Large intestine (tissue), 3 donors: ENCODE results near the gene CGREF1. TPM values are rescaled to one million over a fixed set of nuclear protein-coding genes. Genes with fewer than 3 reads are reported as not detected.

Experiments used
- DNase-seq, 2 donors: peaks; one replicate each; pipeline versions ENCODE4 v3.0.0 to v3.0.0-alpha.2; 2013
- H3K27ac ChIP-seq: one replicate; pipeline ENCODE4 v1.5.1; 2013; ENCODE audit warnings: low read length
- H3K27me3 ChIP-seq: 2 replicates; pipeline ENCODE4 v1.6.1; 2013; ENCODE audit warnings: low read length; ENCODE audit not compliant: control insufficient read depth, insufficient read depth
- H3K36me3 ChIP-seq: 2 replicates; pipeline ENCODE4 v1.6.1; 2013; ENCODE audit warnings: low read length; ENCODE audit not compliant: control insufficient read depth, insufficient read depth
- H3K4me1 ChIP-seq: one replicate; pipeline ENCODE4 v1.6.1; 2013; ENCODE audit warnings: low read length; ENCODE audit not compliant: control insufficient read depth, insufficient read depth
- H3K4me3 ChIP-seq: one replicate; pipeline ENCODE4 v1.5.1; 2013; ENCODE audit warnings: low read length
- H3K9me3 ChIP-seq: one replicate; pipeline ENCODE4 v1.6.1; 2013; ENCODE audit warnings: mild to moderate bottlenecking, low read depth, low read length, moderate library complexity; ENCODE audit not compliant: control insufficient read depth
- WGBS: methylation state at CpG from one replicate; pipeline ENCODE4 v1.1.5; 2013; ENCODE audit warnings: low lambda C conversion rate; ENCODE audit not compliant: insufficient coverage; 5-methylcytosine and 5-hydroxymethylcytosine counted together
- polyA plus RNA-seq: library from polyadenylated mRNA; unstranded; fragments of 120-200 nt; gene quantifications from one replicate; pipeline ENCODE4 v1.2.1, GENCODE V29; 2013

The CGREF1 gene
- polyA plus RNA-seq, 1 donor = 11.5 TPM

GRCh38 chr2:27095427-27095744 lies 23.5 kb downstream of the CGREF1 start:
- DNase-seq = no peak
- H3K4me1 ChIP-seq = peaks cover 64% of the 10 kb centered on the region
- H3K27me3 ChIP-seq = no peaks in the 10 kb centered on the region
- WGBS = no CpG with 5 or more reads among the region's 2 CpGs
- no peak overlapping the region for H3K4me3 ChIP-seq
- peaks cover 55% of the 10 kb centered on the region for H3K36me3 ChIP-seq
- peak overlapping the region; percentile 88 for H3K27ac ChIP-seq
- no peaks in the 10 kb centered on the region for H3K9me3 ChIP-seq

GRCh38 chr2:27094353-27094984 lies 24.5 kb downstream of the CGREF1 start:
- no peaks in the 10 kb centered on the region for H3K27me3 ChIP-seq
- no peak for DNase-seq
- no peak overlapping the region for H3K4me3 ChIP-seq
- H3K36me3 ChIP-seq = peaks cover 46% of the 10 kb centered on the region
- peaks cover 66% of the 10 kb centered on the region for H3K4me1 ChIP-seq
- 83% methylated on average over 1 of the region's 24 CpGs for WGBS
- peak overlapping the region; percentile 88 for H3K27ac ChIP-seq
- no peaks in the 10 kb centered on the region for H3K9me3 ChIP-seq

- H3K4me1 ChIP-seq = peaks cover 72% of the 10 kb centered on the region
- DNase-seq = peak; percentile 76 to 87
- H3K4me3 ChIP-seq = peak overlapping the region; percentile 4
- no peaks in the 10 kb centered on the region for H3K27me3 ChIP-seq
- no CpG with 5 or more reads among the region's 6 CpGs for WGBS
- peaks cover 43% of the 10 kb centered on the region for H3K36me3 ChIP-seq
- H3K27ac ChIP-seq = peak overlapping the region; percentile 88
- H3K9me3 ChIP-seq = no peaks in the 10 kb centered on the region
Measured at GRCh38 chr2:27093430-27094352, 25.2 kb downstream of the CGREF1 start.

GRCh38 chr2:27092696-27093429 lies 26.1 kb downstream of the CGREF1 start:
- Histone ChIP-seq H3K4me3 (no peak overlapping the region), H3K36me3 (peaks cover 39% of the 10 kb centered on the region), H3K4me1 (peaks cover 73% of the 10 kb centered on the region), H3K27ac (peak overlapping the region; percentile 88), H3K27me3 (no peaks in the 10 kb centered on the region), H3K9me3 (no peaks in the 10 kb centered on the region)
- DNase-seq = peak; percentile 92 to 98
- WGBS = no CpG with 5 or more reads among the region's 10 CpGs

GRCh38 chr2:27091746-27092695 lies 26.9 kb downstream of the CGREF1 start:
- Histone ChIP-seq H3K27ac (peak overlapping the region; percentile 88), H3K27me3 (no peaks in the 10 kb centered on the region), H3K4me3 (no peak overlapping the region), H3K4me1 (peaks cover 73% of the 10 kb centered on the region), H3K36me3 (peaks cover 32% of the 10 kb centered on the region), H3K9me3 (no peaks in the 10 kb centered on the region)
- no CpG with 5 or more reads among the region's 25 CpGs for WGBS
- no peak for DNase-seq

GRCh38 chr2:27089111-27089954 lies 29.6 kb downstream of the CGREF1 start:
- no peaks in the 10 kb centered on the region for H3K9me3 ChIP-seq
- H3K4me1 ChIP-seq = peaks cover 56% of the 10 kb centered on the region
- no peaks in the 10 kb centered on the region for H3K27me3 ChIP-seq
- H3K27ac ChIP-seq = peak overlapping the region; percentile 64
- no peak for DNase-seq
- peak overlapping the region; percentile 59 for H3K4me3 ChIP-seq
- H3K36me3 ChIP-seq = peaks cover 15% of the 10 kb centered on the region
- WGBS = no CpG with 5 or more reads among the region's 14 CpGs

GRCh38 chr2:27088634-27089033 lies 30.3 kb downstream of the CGREF1 start:
- Histone ChIP-seq H3K27ac (peak overlapping the region; percentile 64), H3K4me1 (peaks cover 49% of the 10 kb centered on the region), H3K9me3 (no peaks in the 10 kb centered on the region), H3K4me3 (peak overlapping the region; percentile 59), H3K27me3 (no peaks in the 10 kb centered on the region), H3K36me3 (peaks cover 11% of the 10 kb centered on the region)
- peak; percentile 45 to 76 for DNase-seq
- WGBS = no CpG with 5 or more reads among the region's 6 CpGs

- Histone ChIP-seq H3K4me1 (peaks cover 42% of the 10 kb centered on the region), H3K4me3 (peak overlapping the region; percentile 59), H3K36me3 (peaks cover 11% of the 10 kb centered on the region), H3K27ac (peak overlapping the region; percentile 64), H3K9me3 (no peaks in the 10 kb centered on the region), H3K27me3 (no peaks in the 10 kb centered on the region)
- DNase-seq = no peak
- 40% methylated on average over 1 of the region's 5 CpGs for WGBS
Measured at GRCh38 chr2:27087823-27088410, 31.0 kb downstream of the CGREF1 start.
